Inferior parietal cortex (tissue), 1 donor: ENCODE data around the gene AGBL4.

Source experiments
- DNase-seq: peaks from one replicate; pipeline ENCODE4 v3.0.0-alpha.2; 2016; ENCODE audit errors: extremely low spot score

Gene AGBL4

DNA sequence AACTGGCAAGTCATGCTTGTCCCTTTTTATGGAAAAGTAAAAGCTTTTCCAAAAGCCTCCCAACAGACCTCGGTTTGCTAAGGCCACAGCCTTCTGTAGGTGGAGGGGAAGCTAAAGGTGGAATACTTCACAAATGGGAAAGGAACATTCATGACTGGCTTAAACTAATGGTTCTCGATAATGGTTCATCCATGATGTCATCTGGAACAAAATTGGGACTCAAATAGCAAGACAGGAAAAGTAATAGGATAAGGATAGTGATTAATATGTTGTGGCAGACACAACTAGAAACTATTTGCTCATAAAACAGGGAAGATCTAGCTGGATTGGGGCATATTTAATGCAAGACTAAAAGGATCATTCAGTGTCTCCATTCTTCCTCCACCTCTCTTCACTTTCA is 1535.0 kb downstream of the AGBL4 start:
- DNase-seq = no peak
